ENCODE data around the gene TP63. TPM values are rescaled to one million over a fixed set of nuclear protein-coding genes. Genes with fewer than 3 reads are reported as not detected.

The TP63 gene
- total RNA-seq, 6 experiments from 2014 or later: 0.06 to 0.55 (median 0.15) TPM; not detected in 3

DNA sequence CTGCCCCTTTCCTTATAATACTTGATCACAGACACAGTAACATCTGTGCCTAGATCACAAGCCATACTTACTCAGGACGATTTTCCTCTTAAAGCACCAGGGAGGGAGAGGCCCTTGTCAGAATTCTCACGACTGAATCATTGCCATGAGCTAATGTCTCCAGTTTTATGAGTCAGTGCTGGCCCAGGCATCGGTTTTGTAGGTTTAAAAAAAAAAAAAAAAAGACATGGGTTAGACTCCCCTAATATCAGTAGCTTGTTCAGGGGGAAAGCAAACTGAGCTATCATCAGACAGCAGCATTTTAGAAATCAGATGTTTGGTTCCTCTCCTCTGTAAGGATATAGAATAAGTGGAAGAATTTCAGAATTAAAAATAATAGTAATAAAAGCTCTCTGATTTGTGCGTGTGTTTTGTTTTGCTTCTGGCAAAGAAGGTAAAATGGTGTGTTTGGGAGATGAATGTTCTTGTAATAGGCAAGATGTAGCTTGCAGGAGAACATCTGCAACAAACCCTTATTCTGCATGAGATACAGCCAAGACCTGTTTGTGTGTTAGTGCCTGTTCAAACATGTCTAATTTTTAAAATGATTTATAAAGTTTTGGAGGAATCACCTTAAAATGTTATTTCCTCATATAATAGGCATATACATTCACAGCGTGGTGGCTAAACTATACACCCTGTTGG is 193.6 kb downstream of the TP63 start:
- no peak for ATAC-seq
- Histone ChIP-seq H3K9me3 (no peaks in the 10 kb centered on the region), H3K36me3 (no peaks in the 10 kb centered on the region), H3K27me3 (no peaks in the 10 kb centered on the region), H3K27ac (no peak overlapping the region), H3K4me3 (no peak overlapping the region), H3K4me1 (peaks cover 0 to 2% (median 0%) of the 10 kb centered on the region in 4 donors)
- intact Hi-C loops (cut with DNase I): no loop called here
- TF ChIP-seq, protein P1, sequence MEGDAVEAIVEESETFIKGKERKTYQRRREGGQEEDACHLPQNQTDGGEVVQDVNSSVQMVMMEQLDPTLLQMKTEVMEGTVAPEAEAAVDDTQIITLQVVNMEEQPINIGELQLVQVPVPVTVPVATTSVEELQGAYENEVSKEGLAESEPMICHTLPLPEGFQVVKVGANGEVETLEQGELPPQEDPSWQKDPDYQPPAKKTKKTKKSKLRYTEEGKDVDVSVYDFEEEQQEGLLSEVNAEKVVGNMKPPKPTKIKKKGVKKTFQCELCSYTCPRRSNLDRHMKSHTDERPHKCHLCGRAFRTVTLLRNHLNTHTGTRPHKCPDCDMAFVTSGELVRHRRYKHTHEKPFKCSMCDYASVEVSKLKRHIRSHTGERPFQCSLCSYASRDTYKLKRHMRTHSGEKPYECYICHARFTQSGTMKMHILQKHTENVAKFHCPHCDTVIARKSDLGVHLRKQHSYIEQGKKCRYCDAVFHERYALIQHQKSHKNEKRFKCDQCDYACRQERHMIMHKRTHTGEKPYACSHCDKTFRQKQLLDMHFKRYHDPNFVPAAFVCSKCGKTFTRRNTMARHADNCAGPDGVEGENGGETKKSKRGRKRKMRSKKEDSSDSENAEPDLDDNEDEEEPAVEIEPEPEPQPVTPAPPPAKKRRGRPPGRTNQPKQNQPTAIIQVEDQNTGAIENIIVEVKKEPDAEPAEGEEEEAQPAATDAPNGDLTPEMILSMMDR (IDR thresholded peaks at IDR 0.05): no peak
- no peak for TF ChIP-seq POLR2A (IDR thresholded peaks at IDR 0.05)
- WGBS (ENCODE audit: insufficient coverage, low coverage, low lambda C conversion rate, missing lambda C conversion rate): 57% methylated on average over 5 of the region's 5 CpGs
- DNase-seq: no peak

DNA sequence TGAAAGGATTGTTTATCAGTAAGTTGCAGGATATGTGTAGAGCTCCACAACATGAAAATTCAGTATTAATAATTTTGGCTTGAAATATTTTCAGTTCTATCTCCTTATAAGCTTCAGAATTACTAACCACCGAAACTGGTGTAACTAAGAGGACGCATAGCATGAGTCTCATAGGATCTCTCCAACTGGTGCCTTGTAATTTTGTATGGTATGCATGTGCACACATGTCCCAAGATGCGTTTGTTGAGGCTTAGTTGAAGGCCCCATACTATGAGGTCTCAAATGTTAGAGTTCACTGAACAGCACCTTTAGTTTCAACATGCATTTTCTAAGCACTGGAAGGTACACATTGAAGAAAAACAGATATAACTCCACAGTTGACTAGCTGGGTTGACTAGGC is 195.4 kb downstream of the TP63 start:
- WGBS (ENCODE audit: insufficient coverage, low coverage, low lambda C conversion rate, missing lambda C conversion rate): 70% methylated on average over 3 of the region's 3 CpGs
- intact Hi-C loops (cut with DNase I): no loop called here
- TF ChIP-seq, protein P1 (IDR thresholded peaks at IDR 0.05): no peak
- no peak for TF ChIP-seq POLR2A (IDR thresholded peaks at IDR 0.05)
- Histone ChIP-seq H3K36me3 (no peaks in the 10 kb centered on the region), H3K27me3 (no peaks in the 10 kb centered on the region), H3K27ac (no peak overlapping the region), H3K9me3 (no peaks in the 10 kb centered on the region), H3K4me3 (no peak overlapping the region), H3K4me1 (peaks cover 0 to 2% (median 0%) of the 10 kb centered on the region in 4 donors)
- no peak for DNase-seq
- no peak for ATAC-seq

DNA sequence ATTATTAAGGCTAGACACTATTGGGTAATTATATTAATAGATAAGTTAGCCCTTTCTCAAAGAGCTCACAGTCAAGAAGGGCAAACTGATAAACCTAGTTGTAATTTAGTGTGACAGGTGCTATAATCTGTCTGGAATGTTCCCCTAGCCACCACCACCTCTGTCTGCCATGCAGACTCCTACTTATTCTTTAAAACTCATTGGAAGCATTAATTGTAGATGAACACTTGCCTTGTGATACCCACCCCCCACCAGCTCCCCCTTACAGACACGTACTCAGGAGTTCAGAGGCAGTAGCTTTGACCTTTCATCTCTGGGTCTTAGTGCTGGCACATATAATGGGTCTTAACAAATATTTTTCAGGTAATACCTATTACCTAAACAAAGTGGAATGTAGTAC is 195.9 kb downstream of the TP63 start:
- H3K27ac ChIP-seq: no peak overlapping the region
- H3K27me3 ChIP-seq: no peaks in the 10 kb centered on the region
- H3K4me3 ChIP-seq: no peak overlapping the region
- 70% methylated on average over 1 of the region's 1 CpG for WGBS (ENCODE audit: insufficient coverage, low coverage, low lambda C conversion rate, missing lambda C conversion rate)
- H3K9me3 ChIP-seq: no peaks in the 10 kb centered on the region
- peaks cover 0 to 2% (median 0%) of the 10 kb centered on the region in 4 donors for H3K4me1 ChIP-seq
- ATAC-seq: peak in 1 of 4 donors; percentile 21
- intact Hi-C loops (cut with DNase I): no loop called here
- H3K36me3 ChIP-seq: no peaks in the 10 kb centered on the region
- DNase-seq: no peak
- TF ChIP-seq, protein P1 (IDR thresholded peaks at IDR 0.05): no peak
- TF ChIP-seq POLR2A (IDR thresholded peaks at IDR 0.05): no peak

DNA sequence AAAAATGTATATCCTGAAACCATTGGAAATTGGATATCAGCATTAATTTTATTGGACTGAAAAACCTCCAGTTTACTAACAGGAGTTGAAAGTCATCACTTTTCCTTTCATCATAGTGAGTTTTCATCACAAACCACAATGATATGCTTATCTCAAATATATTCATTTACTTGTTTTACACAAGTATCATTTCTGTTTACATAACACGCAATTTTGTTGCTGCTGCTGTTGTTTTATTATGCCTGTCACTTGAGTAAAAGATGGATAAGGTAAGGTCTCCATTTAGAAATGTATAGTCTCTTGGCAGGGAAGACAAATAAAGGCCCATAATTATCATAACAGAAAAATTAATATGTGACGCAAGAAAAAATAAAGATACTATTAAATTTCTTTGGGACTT is 199.2 kb downstream of the TP63 start:
- TF ChIP-seq, protein P1 (IDR thresholded peaks at IDR 0.05): no peak
- TF ChIP-seq POLR2A (IDR thresholded peaks at IDR 0.05): no peak
- H3K27me3 ChIP-seq: no peaks in the 10 kb centered on the region
- no peak for DNase-seq
- H3K4me1 ChIP-seq: peaks cover 0 to 2% (median 0%) of the 10 kb centered on the region in 4 donors
- H3K9me3 ChIP-seq: no peaks in the 10 kb centered on the region
- H3K27ac ChIP-seq: no peak overlapping the region
- H3K36me3 ChIP-seq: no peaks in the 10 kb centered on the region
- intact Hi-C loops (cut with DNase I): no loop called here
- ATAC-seq: no peak
- WGBS (ENCODE audit: insufficient coverage, low coverage, low lambda C conversion rate, missing lambda C conversion rate): 85% methylated on average over 2 of the region's 2 CpGs
- no peak overlapping the region for H3K4me3 ChIP-seq
